HepG2 (cell line): Measurements from ENCODE around the gene EIF6. TPM values are rescaled to one million over a fixed set of nuclear protein-coding genes. Genes with fewer than 3 reads are reported as not detected.
A peak's percentile ranks its signal among the peaks of the same experiment; 100 is the strongest.

Source experiments
- FOXP1 ChIP-seq, 2 experiments: fragments of 450-650 bp in 1 of 2; IDR thresholded peaks; 2 replicates each; pipeline ENCODE4 v1.6.1; 2017 to 2018; ENCODE audit warnings: antibody characterized with exemption in 1 of 2
- GATA4 ChIP-seq: sonication (generic); IDR thresholded peaks from 2 replicates; pipeline ENCODE4 v1.6.1; 2016; ENCODE audit warnings: antibody characterized with exemption, low read depth, borderline replicate concordance
- HMG20A ChIP-seq: IDR thresholded peaks from 2 replicates; pipeline ENCODE4 v1.6.1; 2016; ENCODE audit warnings: borderline replicate concordance
- HOXA7 ChIP-seq: sonication (generic); formaldehyde crosslinking; IDR thresholded peaks from 2 replicates; pipeline ENCODE4 v1.8.1; 2022; ENCODE audit warnings: mild to moderate bottlenecking, missing genetic modification reagents, moderate library complexity
- IRF2 ChIP-seq: IDR thresholded peaks from 2 replicates; pipeline ENCODE4 v1.6.1; 2018; ENCODE audit warnings: missing genetic modification reagents, missing compliant biosample characterization
- JUNB ChIP-seq: sonication (generic); formaldehyde crosslinking; IDR thresholded peaks from 2 replicates; pipeline ENCODE4 v1.8.0; 2022; ENCODE audit warnings: missing genetic modification reagents, mild to moderate bottlenecking, borderline replicate concordance
- KLF11 ChIP-seq: IDR thresholded peaks from 2 replicates; pipeline ENCODE4 v1.6.1; 2016; ENCODE audit warnings: missing compliant biosample characterization
- NFE2L1 ChIP-seq: sonication (generic); formaldehyde crosslinking; IDR thresholded peaks from 2 replicates; pipeline ENCODE4 v1.4.0; 2020; ENCODE audit warnings: missing genetic modification reagents, mild to moderate bottlenecking, borderline replicate concordance
- POLR2AphosphoS2 ChIP-seq: IDR thresholded peaks from 2 replicates; pipeline ENCODE4 v1.6.1; 2011; ENCODE audit warnings: low read depth, low read length, improper control_type of control experiment
- RAD21 ChIP-seq: fragments of 450-650 bp; formaldehyde crosslinking; IDR thresholded peaks from 2 replicates; pipeline ENCODE4 v1.5.0; 2020; ENCODE audit warnings: mild to moderate bottlenecking
- RARA ChIP-seq: IDR thresholded peaks from 2 replicates; pipeline ENCODE4 v1.6.1; 2016; ENCODE audit warnings: missing genetic modification reagents, missing compliant biosample characterization
- SNAPC2 ChIP-seq: sonication (generic); formaldehyde crosslinking; IDR thresholded peaks from 2 replicates; pipeline ENCODE4 v1.8.1; 2022; ENCODE audit warnings: mild to moderate bottlenecking, missing genetic modification reagents
- TCF7L2 ChIP-seq: IDR thresholded peaks from 2 replicates; pipeline ENCODE4 v1.6.1; 2011; ENCODE audit warnings: mild to moderate bottlenecking, low read depth, low read length, moderate library complexity
- ZNF121 ChIP-seq: sonication (generic); formaldehyde crosslinking; IDR thresholded peaks from 2 replicates; pipeline ENCODE4 v1.5.0; 2020; ENCODE audit warnings: mild to moderate bottlenecking, missing genetic modification reagents
- ZNF292 ChIP-seq: sonication (generic); formaldehyde crosslinking; IDR thresholded peaks from 2 replicates; pipeline ENCODE4 v1.8.1; 2022; ENCODE audit warnings: mild to moderate bottlenecking, low read depth, missing genetic modification reagents, borderline replicate concordance
- ZNF589 ChIP-seq: sonication (generic); formaldehyde crosslinking; conservative IDR thresholded peaks from 2 replicates; pipeline ENCODE4 v1.8.0; 2022; ENCODE audit warnings: mild to moderate bottlenecking, moderate library complexity, missing genetic modification reagents
- ZNF629 ChIP-seq: sonication (generic); formaldehyde crosslinking; conservative IDR thresholded peaks from 2 replicates; pipeline ENCODE4 v1.5.0; 2020; ENCODE audit warnings: missing genetic modification reagents
- ZNF674 ChIP-seq: sonication (generic); formaldehyde crosslinking; IDR thresholded peaks from 2 replicates; pipeline ENCODE4 v1.5.0; 2020; ENCODE audit warnings: low read depth, mild to moderate bottlenecking, missing genetic modification reagents
- ZNF772 ChIP-seq: sonication (generic); formaldehyde crosslinking; IDR thresholded peaks from 2 replicates; pipeline ENCODE4 v1.5.0; 2020; ENCODE audit warnings: mild to moderate bottlenecking, missing genetic modification reagents
- ZNF777 ChIP-seq: sonication (generic); formaldehyde crosslinking; IDR thresholded peaks from 2 replicates; pipeline ENCODE4 v1.4.0; 2020; ENCODE audit warnings: missing genetic modification reagents
- ZNF788 ChIP-seq: sonication (generic); formaldehyde crosslinking; IDR thresholded peaks from 2 replicates; pipeline ENCODE4 v1.5.0; 2020; ENCODE audit warnings: mild to moderate bottlenecking, missing genetic modification reagents, borderline replicate concordance
- polyA plus RNA-seq, 8 experiments: library from polyadenylated mRNA; depleted of rRNA in 3 of 8; stranded (reverse) in 7 of 8; unstranded in 1 of 8; fragments of >200 nt; fragmentation: Illumina TruSeq in 4 of 8; extraction: Trizol in 4 of 8; gene quantifications; 2 replicates each; pipeline versions ENCODE4 v1.2.1 to v1.2.3, GENCODE V29; 2011 to 2016; ENCODE audit warnings: low read depth in 4 of 8, missing spikeins in 1 of 8, mixed read lengths in 1 of 8; ENCODE audit not compliant: insufficient read depth in 1 of 8
- total RNA-seq, 5 experiments: library from RNA; depleted of rRNA; stranded (reverse); fragments of >200 nt; fragmentation: Illumina TruSeq; extraction: Trizol; gene quantifications; 2 replicates each; pipeline ENCODE4 v1.2.3, GENCODE V29; 2016; ENCODE audit warnings: low read depth in 1 of 5
- TF ChIP-seq, protein P1 (sequence below): sonication (generic); formaldehyde crosslinking; conservative IDR thresholded peaks from 2 replicates; pipeline ENCODE4 v1.4.0; 2020; ENCODE audit warnings: missing genetic modification reagents
- TF ChIP-seq, protein P2 (sequence below): sonication (generic); formaldehyde crosslinking; IDR thresholded peaks from 2 replicates; pipeline ENCODE4 v1.5.0; 2020; ENCODE audit warnings: mild to moderate bottlenecking, low read depth, missing genetic modification reagents, borderline replicate concordance
- TF ChIP-seq, protein P3 (sequence below): sonication (generic); formaldehyde crosslinking; IDR thresholded peaks from 2 replicates; pipeline ENCODE4; 2020; ENCODE audit warnings: missing genetic modification reagents, mild to moderate bottlenecking, borderline replicate concordance
- TF ChIP-seq, protein P4 (sequence below): sonication (generic); formaldehyde crosslinking; IDR thresholded peaks from 2 replicates; pipeline ENCODE4 v1.8.0; 2022; ENCODE audit warnings: mild to moderate bottlenecking, missing genetic modification reagents, moderate library complexity

EIF6 gene
- total and polyA plus RNA-seq, 2 of the 13 experiments (the other 11 are each of a cell fraction or from before 2014, with no cell fraction given) = 462 to 466 TPM

DNA sequence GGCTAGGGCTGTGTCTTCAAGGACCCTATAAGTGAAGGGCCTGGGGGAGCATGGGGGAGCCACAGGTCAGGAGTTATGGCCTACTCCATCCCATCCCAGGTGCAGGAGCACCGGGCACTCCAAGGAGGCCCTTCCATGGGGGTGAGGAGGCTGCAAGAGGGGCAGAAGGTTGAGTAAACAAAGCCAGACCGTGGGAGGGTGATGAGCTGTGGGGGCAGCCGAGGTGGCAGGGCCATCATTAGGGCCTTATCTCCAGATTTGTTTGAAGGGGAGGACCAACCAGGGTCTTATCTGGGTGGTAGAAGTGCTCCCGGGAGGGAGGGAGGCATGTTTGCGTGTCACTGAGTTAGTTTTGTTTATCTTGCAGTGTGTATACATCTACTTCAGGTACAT lies 9.7 kb upstream of the EIF6 start (continued):
- TF ChIP-seq TCF7L2 (no peak), KLF11 (CRISPR knock-in tag) (no peak), NFE2L1 (CRISPR knock-in tag) (peak; percentile 5; the same call in 1 of the 2 replicates), IRF2 (CRISPR knock-in tag) (no peak), GATA4 (0 out of 2 replicates have a peak, but pooled peaks have one; percentile 18), ZNF788 (CRISPR knock-in tag) (0 out of 2 replicates have a peak, but pooled peaks have one; percentile 19), JUNB (0 out of 2 replicates have a peak, but pooled peaks have one; percentile 13), HOXA7 (CRISPR knock-in tag) (0 out of 2 replicates have a peak, but pooled peaks have one; percentile 63), FOXP1 (IDR thresholded peaks at IDR 0.05) (no peak), FOXP1 (CRISPR knock-in tag; IDR thresholded peaks at IDR 0.05) (peak; percentile 28; the same call in 1 of the 2 replicates), HMG20A (CRISPR knock-in tag) (0 out of 2 replicates have a peak, but pooled peaks have one; percentile 10), POLR2AphosphoS2 (no peak), RAD21 (peak; percentile 4; the same call in 1 of the 2 replicates), ZNF292 (CRISPR knock-in tag) (0 out of 2 replicates have a peak, but pooled peaks have one; percentile 10), ZNF772 (CRISPR knock-in tag) (peak; percentile 18; the same call in 1 of the 2 replicates), ZNF629 (CRISPR knock-in tag) (no peak), SNAPC2 (CRISPR knock-in tag) (no peak), ZNF674 (CRISPR knock-in tag) (no peak), ZNF589 (CRISPR knock-in tag) (0 out of 2 replicates have a peak, but pooled peaks have one; percentile 39), ZNF777 (CRISPR knock-in tag) (peak; percentile 21; the same call in 1 of the 2 replicates), RARA (CRISPR knock-in tag) (0 out of 2 replicates have a peak, but pooled peaks have one; percentile 9), ZNF121 (CRISPR knock-in tag) (no peak)
- TF ChIP-seq, protein P1, sequence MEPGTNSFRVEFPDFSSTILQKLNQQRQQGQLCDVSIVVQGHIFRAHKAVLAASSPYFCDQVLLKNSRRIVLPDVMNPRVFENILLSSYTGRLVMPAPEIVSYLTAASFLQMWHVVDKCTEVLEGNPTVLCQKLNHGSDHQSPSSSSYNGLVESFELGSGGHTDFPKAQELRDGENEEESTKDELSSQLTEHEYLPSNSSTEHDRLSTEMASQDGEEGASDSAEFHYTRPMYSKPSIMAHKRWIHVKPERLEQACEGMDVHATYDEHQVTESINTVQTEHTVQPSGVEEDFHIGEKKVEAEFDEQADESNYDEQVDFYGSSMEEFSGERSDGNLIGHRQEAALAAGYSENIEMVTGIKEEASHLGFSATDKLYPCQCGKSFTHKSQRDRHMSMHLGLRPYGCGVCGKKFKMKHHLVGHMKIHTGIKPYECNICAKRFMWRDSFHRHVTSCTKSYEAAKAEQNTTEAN = no peak
- TF ChIP-seq, protein P2, sequence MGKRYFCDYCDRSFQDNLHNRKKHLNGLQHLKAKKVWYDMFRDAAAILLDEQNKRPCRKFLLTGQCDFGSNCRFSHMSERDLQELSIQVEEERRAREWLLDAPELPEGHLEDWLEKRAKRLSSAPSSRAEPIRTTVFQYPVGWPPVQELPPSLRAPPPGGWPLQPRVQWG (CRISPR knock-in tag) = no peak
- TF ChIP-seq, protein P3, sequence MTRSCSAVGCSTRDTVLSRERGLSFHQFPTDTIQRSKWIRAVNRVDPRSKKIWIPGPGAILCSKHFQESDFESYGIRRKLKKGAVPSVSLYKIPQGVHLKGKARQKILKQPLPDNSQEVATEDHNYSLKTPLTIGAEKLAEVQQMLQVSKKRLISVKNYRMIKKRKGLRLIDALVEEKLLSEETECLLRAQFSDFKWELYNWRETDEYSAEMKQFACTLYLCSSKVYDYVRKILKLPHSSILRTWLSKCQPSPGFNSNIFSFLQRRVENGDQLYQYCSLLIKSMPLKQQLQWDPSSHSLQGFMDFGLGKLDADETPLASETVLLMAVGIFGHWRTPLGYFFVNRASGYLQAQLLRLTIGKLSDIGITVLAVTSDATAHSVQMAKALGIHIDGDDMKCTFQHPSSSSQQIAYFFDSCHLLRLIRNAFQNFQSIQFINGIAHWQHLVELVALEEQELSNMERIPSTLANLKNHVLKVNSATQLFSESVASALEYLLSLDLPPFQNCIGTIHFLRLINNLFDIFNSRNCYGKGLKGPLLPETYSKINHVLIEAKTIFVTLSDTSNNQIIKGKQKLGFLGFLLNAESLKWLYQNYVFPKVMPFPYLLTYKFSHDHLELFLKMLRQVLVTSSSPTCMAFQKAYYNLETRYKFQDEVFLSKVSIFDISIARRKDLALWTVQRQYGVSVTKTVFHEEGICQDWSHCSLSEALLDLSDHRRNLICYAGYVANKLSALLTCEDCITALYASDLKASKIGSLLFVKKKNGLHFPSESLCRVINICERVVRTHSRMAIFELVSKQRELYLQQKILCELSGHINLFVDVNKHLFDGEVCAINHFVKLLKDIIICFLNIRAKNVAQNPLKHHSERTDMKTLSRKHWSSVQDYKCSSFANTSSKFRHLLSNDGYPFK = no peak
- TF ChIP-seq, protein P4, sequence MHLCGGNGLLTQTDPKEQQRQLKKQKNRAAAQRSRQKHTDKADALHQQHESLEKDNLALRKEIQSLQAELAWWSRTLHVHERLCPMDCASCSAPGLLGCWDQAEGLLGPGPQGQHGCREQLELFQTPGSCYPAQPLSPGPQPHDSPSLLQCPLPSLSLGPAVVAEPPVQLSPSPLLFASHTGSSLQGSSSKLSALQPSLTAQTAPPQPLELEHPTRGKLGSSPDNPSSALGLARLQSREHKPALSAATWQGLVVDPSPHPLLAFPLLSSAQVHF (CRISPR knock-in tag) = 0 out of 2 replicates have a peak, but pooled peaks have one; percentile 39
